IMR-90 (cell line): Measurements from ENCODE around the gene CFAP119. TPM values are rescaled to one million over a fixed set of nuclear protein-coding genes. Genes with fewer than 3 reads are reported as not detected.

Experiments
- ATAC-seq: fragments of 200-7000 bp; cut with Tn5 transposase; 2 replicates; pipeline ENCODE4 v1.9.1; 2020; ENCODE audit warnings: low read depth, mild to moderate bottlenecking, moderate library complexity
- BruUV-seq: library from RNA; stranded (reverse); fragments of 400-500 nt; replicated peaks from 2 replicates; lab custom pipeline; 2021; lab: Mats Ljungman, UMichigan
- CTCF ChIA-PET: fragments of 300-600 bp; formaldehyde crosslinking; extraction: SDS; loops from one replicate; lab custom pipeline; 2021; ENCODE audit warnings: antibody characterized with exemption; lab: Yijun Ruan, JAX
- POLR2A ChIA-PET: fragments of 300-600 bp; sonication (Branson Sonifier 250); formaldehyde crosslinking; loops from one replicate; lab custom pipeline; 2022; ENCODE audit warnings: antibody characterized with exemption; ENCODE audit not compliant: unreplicated experiment; lab: Charles Lee
- DNase-seq: peaks from one replicate; pipeline ENCODE4 v3.0.0; 2013
- H2AFZ ChIP-seq: replicated peaks from 2 replicates; pipeline ENCODE3; 2013; ENCODE audit warnings: low read length, mild to moderate bottlenecking; ENCODE audit not compliant: poor library complexity
- H2AK5ac ChIP-seq: 2 replicates; pipeline ENCODE4 v1.6.1; 2013; ENCODE audit warnings: low read depth, low read length, inconsistent platforms
- H2AK9ac ChIP-seq: replicated peaks from 2 replicates; pipeline ENCODE3; 2013; ENCODE audit warnings: mild to moderate bottlenecking, low read depth, low read length, moderate library complexity; ENCODE audit not compliant: poor library complexity
- H2BK120ac ChIP-seq: 2 replicates; pipeline ENCODE4 v1.6.1; 2013; ENCODE audit warnings: low read depth, low read length, inconsistent platforms
- H2BK15ac ChIP-seq: 3 replicates; pipeline ENCODE4 v1.6.1; 2013; ENCODE audit warnings: low read depth, low read length, inconsistent platforms
- H2BK20ac ChIP-seq: 2 replicates; pipeline ENCODE4 v1.6.1; 2013; ENCODE audit warnings: low read depth, mild to moderate bottlenecking, inconsistent platforms, low read length, moderate library complexity
- H2BK5ac ChIP-seq: 2 replicates; pipeline ENCODE4 v1.6.1; 2013; ENCODE audit warnings: mild to moderate bottlenecking, low read depth, low read length, inconsistent platforms; ENCODE audit not compliant: poor library complexity, severe bottlenecking
- H3K14ac ChIP-seq: replicated peaks from 2 replicates; pipeline ENCODE4 v1.6.1; 2013; ENCODE audit warnings: low read depth, low read length, inconsistent platforms
- H3K18ac ChIP-seq: 2 replicates; pipeline ENCODE4 v1.6.1; 2013; ENCODE audit warnings: low read depth, low read length, control low read depth
- H3K23ac ChIP-seq: 2 replicates; pipeline ENCODE4 v1.6.1; 2013; ENCODE audit warnings: low read depth, low read length, inconsistent platforms
- H3K27ac ChIP-seq: 2 replicates; pipeline ENCODE4 v1.5.1; 2013; ENCODE audit warnings: mild to moderate bottlenecking, control low read depth, low read length; ENCODE audit not compliant: insufficient read depth
- H3K27me3 ChIP-seq: 2 replicates; pipeline ENCODE4 v1.6.1; 2013; ENCODE audit warnings: low read length; ENCODE audit not compliant: control insufficient read depth, insufficient read depth
- H3K36me3 ChIP-seq: 2 replicates; pipeline ENCODE4 v1.6.1; 2013; ENCODE audit warnings: low read length, mixed read lengths; ENCODE audit not compliant: control insufficient read depth, insufficient read depth
- H3K4ac ChIP-seq: 2 replicates; pipeline ENCODE4 v1.6.1; 2013; ENCODE audit warnings: low read depth, low read length, inconsistent platforms
- H3K4me1 ChIP-seq: 2 replicates; pipeline ENCODE4 v1.6.1; 2013; ENCODE audit warnings: low read length, mixed read lengths; ENCODE audit not compliant: control insufficient read depth, insufficient read depth
- H3K4me2 ChIP-seq: 2 replicates; pipeline ENCODE4 v1.6.1; 2013; ENCODE audit warnings: low read depth, mild to moderate bottlenecking, control low read depth, low read length, moderate library complexity
- H3K4me3 ChIP-seq: 2 replicates; pipeline ENCODE4 v1.5.1; 2013; ENCODE audit warnings: low read depth, mild to moderate bottlenecking, control low read depth, low read length, moderate library complexity; ENCODE audit not compliant: insufficient read depth
- H3K56ac ChIP-seq: 2 replicates; pipeline ENCODE4 v1.6.1; 2013; ENCODE audit warnings: low read length, inconsistent platforms; ENCODE audit not compliant: insufficient read depth; ENCODE audit errors: extremely low read depth
- H3K79me1 ChIP-seq, 2 experiments: 2 replicates each; pipeline ENCODE4 v1.6.1; 2013; ENCODE audit warnings: low read length in 2 of 2, inconsistent platforms in 1 of 2, low read depth in 1 of 2
- H3K9ac ChIP-seq: 2 replicates; pipeline ENCODE4 v1.6.1; 2013; ENCODE audit warnings: low read depth, low read length, control low read depth
- H3K9me1 ChIP-seq: 2 replicates; pipeline ENCODE4 v1.6.1; 2013; ENCODE audit warnings: low read length, inconsistent platforms; ENCODE audit not compliant: insufficient read depth
- H3K9me3 ChIP-seq: 2 replicates; pipeline ENCODE4 v1.6.1; 2013; ENCODE audit warnings: low read length; ENCODE audit not compliant: control insufficient read depth, insufficient read depth
- H4K20me1 ChIP-seq: 2 replicates; pipeline ENCODE4 v1.6.1; 2013; ENCODE audit warnings: low read length, inconsistent platforms; ENCODE audit not compliant: insufficient read depth
- H4K5ac ChIP-seq: 2 replicates; pipeline ENCODE4 v1.6.1; 2013; ENCODE audit warnings: mild to moderate bottlenecking, low read depth, low read length, control low read depth
- H4K8ac ChIP-seq, 2 experiments: 2 replicates each; pipeline ENCODE4 v1.6.1; 2013; ENCODE audit warnings: low read depth in 2 of 2, low read length in 2 of 2, control low read depth in 1 of 2, inconsistent platforms in 1 of 2
- H4K91ac ChIP-seq: 2 replicates; pipeline ENCODE4 v1.6.1; 2013; ENCODE audit warnings: low read depth, low read length, inconsistent platforms; ENCODE audit not compliant: insufficient read depth
- BHLHE40 ChIP-seq: fragments of 150-350 bp; IDR thresholded peaks from 2 replicates; pipeline ENCODE4 v1.6.1; 2016; ENCODE audit warnings: mild to moderate bottlenecking, low read depth, low read length
- FOS ChIP-seq: fragments of 150-350 bp; IDR thresholded peaks from 2 replicates; pipeline ENCODE4 v1.6.1; 2016; ENCODE audit warnings: low read depth, low read length
- MAFK ChIP-seq: IDR thresholded peaks from 2 replicates; pipeline ENCODE4 v1.6.1; 2012; ENCODE audit warnings: low read depth, low read length, improper control_type of control experiment
- MXI1 ChIP-seq: IDR thresholded peaks from 2 replicates; pipeline ENCODE4 v1.6.1; 2012; ENCODE audit warnings: low read depth, mild to moderate bottlenecking, low read length, moderate library complexity, borderline replicate concordance
- RCOR1 ChIP-seq: IDR thresholded peaks from 2 replicates; pipeline ENCODE4 v1.6.1; 2012; ENCODE audit warnings: mild to moderate bottlenecking, low read length, improper control_type of control experiment; ENCODE audit not compliant: insufficient replicate concordance
- SMC3 ChIP-seq: fragments of 150-350 bp; IDR thresholded peaks from 2 replicates; pipeline ENCODE4 v1.6.1; 2016; ENCODE audit warnings: low read depth, mild to moderate bottlenecking, antibody characterized with exemption, low read length, moderate library complexity
- WGBS, 2 experiments: methylation state at CpG; one replicate each; pipeline versions ENCODE4 v1.1.5 to v1.1.7; 2013; ENCODE audit warnings: missing lambda C conversion rate in 2 of 2; ENCODE audit not compliant: insufficient read length in 1 of 2; ENCODE audit errors: extremely low coverage in 2 of 2; 5-methylcytosine and 5-hydroxymethylcytosine counted together
- dilution Hi-C: fragments of 300-500 bp; cut with HindIII; formaldehyde crosslinking; loops from one replicate; pipeline ENCODE4 v1.14.3; 2018; ENCODE audit warnings: low sequenced_read_pairs; ENCODE audit not compliant: unreplicated experiment
- in situ Hi-C: fragments of 300-500 bp; cut with MboI; formaldehyde crosslinking; loops from 3 replicates; pipeline ENCODE4 v1.14.3; 2019; ENCODE audit warnings: low sequenced_read_pairs, inconsistent platforms, mixed read lengths
- intact Hi-C: fragments of 100-400 bp; cut with micrococcal nuclease; formaldehyde crosslinking; loops from 2 replicates; pipeline ENCODE4 v1.10.0; 2022
- polyA plus RNA-seq, 3 experiments: library from polyadenylated mRNA; depleted of rRNA; stranded (reverse); fragments of >200 nt; gene quantifications; 2 replicates each; pipeline ENCODE4 v1.2.3, GENCODE V29; 2012; ENCODE audit warnings: low replicate concordance in 1 of 3
- total RNA-seq: library from RNA; depleted of rRNA; stranded (reverse); fragments of >200 nt; gene quantifications from 2 replicates; pipeline ENCODE4 v1.2.3, GENCODE V29; 2012
- TF ChIP-seq, protein P1 (sequence below): conservative IDR thresholded peaks from 2 replicates; pipeline ENCODE4 v1.5.1; 2012; ENCODE audit warnings: mild to moderate bottlenecking, low read depth, low read length, improper control_type of control experiment

Gene CFAP119
- total and polyA plus RNA-seq, 2 of the 4 experiments (the other 2 are of a cell fraction), result 0.90 to 7.6 TPM

DNA sequence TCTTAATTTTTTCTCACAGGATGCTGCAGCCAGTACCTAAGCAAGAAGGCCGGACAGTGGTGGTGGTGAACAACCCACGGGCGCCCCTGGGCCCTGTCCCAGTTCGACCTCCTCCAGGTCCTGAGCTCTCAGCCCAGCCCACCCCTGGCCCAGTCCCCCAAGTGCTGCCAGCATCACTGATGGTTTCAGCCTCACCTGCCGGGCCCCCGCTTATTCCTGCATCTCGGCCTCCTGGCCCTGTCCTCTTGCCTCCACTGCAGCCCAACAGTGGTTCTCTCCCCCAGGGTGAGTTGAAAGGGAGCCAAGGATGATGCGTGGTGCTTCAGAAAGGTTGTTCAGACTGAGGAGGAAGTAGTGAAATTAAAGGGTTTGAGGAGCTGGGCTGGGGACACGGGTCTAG is 41.2 kb downstream of the CFAP119 start:
- H3K4me3 ChIP-seq, result no peak overlapping the region
- WGBS, 2 experiments, result no CpG with 5 or more reads among the region's 9 CpGs
- intact Hi-C loops, result no loop called here
- no peak overlapping the region for H2BK15ac ChIP-seq
- no peak overlapping the region for H3K4me2 ChIP-seq
- no peak overlapping the region for H2AK5ac ChIP-seq
- no TSS peak for BruUV-seq
- H4K8ac ChIP-seq, result no peak overlapping the region
- H3K9ac ChIP-seq, result no peak overlapping the region
- ChIA-PET CTCF (interaction anchor here (0.6 kb wide), 1 partner anchor 16 kb away, joined by 3 read pairs; no protein-coding TSS in a partner anchor), POLR2A (no interaction called here)
- in situ Hi-C loops, result no loop called here
- no peak overlapping the region for H2BK20ac ChIP-seq
- no peak overlapping the region for H3K14ac ChIP-seq
- no peak overlapping the region for H4K91ac ChIP-seq
- H4K20me1 ChIP-seq, result peaks cover 18% of the 10 kb centered on the region
- no peaks in the 10 kb centered on the region for H3K4me1 ChIP-seq
- H3K79me1 ChIP-seq, result peaks cover 44 to 60% of the 10 kb centered on the region in 2 experiments
- DNase-seq (no peak), ATAC-seq (no peak)
- H3K9me3 ChIP-seq, result no peaks in the 10 kb centered on the region
- no peaks in the 10 kb centered on the region for H3K27me3 ChIP-seq
- H3K4ac ChIP-seq, result no peak overlapping the region
- no peak overlapping the region for H3K27ac ChIP-seq
- no peak overlapping the region for H3K56ac ChIP-seq
- no peak overlapping the region for H2AFZ ChIP-seq
- dilution Hi-C loops, result no loop called here
- no peaks in the 10 kb centered on the region for H3K9me1 ChIP-seq
- peaks cover 76% of the 10 kb centered on the region for H3K36me3 ChIP-seq
- H2BK120ac ChIP-seq, result no peak overlapping the region
- no peak overlapping the region for H3K18ac ChIP-seq
- TF ChIP-seq RCOR1 (no peak), SMC3 (no peak), BHLHE40 (no peak), FOS (no peak), MXI1 (no peak), MAFK (no peak)
- TF ChIP-seq, protein P1, sequence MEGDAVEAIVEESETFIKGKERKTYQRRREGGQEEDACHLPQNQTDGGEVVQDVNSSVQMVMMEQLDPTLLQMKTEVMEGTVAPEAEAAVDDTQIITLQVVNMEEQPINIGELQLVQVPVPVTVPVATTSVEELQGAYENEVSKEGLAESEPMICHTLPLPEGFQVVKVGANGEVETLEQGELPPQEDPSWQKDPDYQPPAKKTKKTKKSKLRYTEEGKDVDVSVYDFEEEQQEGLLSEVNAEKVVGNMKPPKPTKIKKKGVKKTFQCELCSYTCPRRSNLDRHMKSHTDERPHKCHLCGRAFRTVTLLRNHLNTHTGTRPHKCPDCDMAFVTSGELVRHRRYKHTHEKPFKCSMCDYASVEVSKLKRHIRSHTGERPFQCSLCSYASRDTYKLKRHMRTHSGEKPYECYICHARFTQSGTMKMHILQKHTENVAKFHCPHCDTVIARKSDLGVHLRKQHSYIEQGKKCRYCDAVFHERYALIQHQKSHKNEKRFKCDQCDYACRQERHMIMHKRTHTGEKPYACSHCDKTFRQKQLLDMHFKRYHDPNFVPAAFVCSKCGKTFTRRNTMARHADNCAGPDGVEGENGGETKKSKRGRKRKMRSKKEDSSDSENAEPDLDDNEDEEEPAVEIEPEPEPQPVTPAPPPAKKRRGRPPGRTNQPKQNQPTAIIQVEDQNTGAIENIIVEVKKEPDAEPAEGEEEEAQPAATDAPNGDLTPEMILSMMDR, result no peak
- no peak overlapping the region for H2AK9ac ChIP-seq
- H3K23ac ChIP-seq, result no peak overlapping the region
- H4K5ac ChIP-seq, result no peak overlapping the region
- no peak overlapping the region for H2BK5ac ChIP-seq
